ENCODE measurements around the gene MS4A5.
"Not testable (repeated sequence)": the region's sequence is repeated elsewhere in the genome, so short reads cannot be mapped to it uniquely, and the experiment has no call there.

DNA sequence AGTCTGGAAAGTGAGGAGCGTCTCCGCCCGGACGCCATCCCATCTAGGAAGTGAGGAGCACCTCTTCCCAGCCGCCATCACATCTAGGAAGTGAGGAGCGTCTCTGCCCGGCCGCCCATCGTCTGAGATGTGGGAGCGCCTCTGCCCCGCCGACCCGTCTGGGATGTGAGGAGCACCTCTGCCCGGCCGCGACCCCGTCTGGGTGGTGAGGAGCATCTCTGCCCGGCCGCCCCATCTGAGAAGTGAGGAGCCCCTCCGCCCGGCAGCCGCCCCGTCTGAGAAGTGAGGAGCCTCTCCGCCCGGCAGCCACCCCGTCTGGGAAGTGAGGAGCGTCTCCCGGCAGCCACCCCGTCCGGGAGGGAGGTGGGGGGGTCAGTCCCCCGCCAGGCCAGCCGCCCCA is 21.8 kb downstream of the MS4A5 start:
- TF ChIP-seq EZH2 (IDR thresholded peaks at IDR 0.05; ENCODE audit: insufficient read depth, poor library complexity, severe bottlenecking); EZH2phosphoT487 (IDR thresholded peaks at IDR 0.05; ENCODE audit: insufficient read depth, low read depth): not testable (repeated sequence)
